ENCODE data around the gene QPCTL. TPM values are rescaled to one million over a fixed set of nuclear protein-coding genes. Genes with fewer than 3 reads are reported as not detected.

The QPCTL gene
- total RNA-seq, 6 experiments from 2014 or later = 17.6 to 31.5 (median 19.9) TPM

DNA sequence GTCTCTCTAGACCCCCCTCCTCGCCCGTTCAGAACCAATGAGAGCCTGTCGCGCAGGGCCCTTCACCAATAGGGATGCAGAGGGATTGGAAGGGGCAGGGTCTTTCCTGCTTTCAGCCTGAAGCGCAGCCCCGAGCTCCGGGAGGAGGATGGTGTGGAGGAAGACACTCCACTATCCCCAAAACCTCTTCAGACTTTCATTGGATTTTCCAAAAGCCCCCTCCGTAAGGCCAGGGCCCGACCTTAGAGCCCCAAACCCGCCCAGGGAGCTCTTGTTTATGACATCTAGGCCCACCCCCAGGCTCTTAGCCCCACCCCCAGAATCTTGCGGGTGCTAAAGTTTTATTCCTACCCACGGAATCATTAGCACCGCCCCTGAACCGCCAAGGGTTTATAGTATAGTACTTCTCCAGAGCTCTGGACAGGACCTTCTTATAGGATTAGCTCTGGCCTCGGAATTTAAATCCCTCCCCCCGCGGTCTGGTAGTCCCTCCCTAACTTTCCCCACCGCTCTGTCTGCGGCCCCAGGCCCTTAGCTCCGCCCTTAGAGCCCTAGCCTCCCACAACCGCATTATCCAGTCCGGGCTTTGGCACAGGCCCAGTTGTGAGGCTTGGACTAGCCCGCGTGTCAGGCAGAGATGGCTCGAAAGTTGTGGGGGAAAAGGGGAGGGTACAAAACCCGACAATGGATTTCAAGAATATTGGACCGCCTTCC lies 46.7 kb upstream of the QPCTL start:
- Mint-ChIP-seq H3K4me3 (peak overlapping the region; percentile 89), H3K4me1 (ENCODE audit: low read depth) (peaks cover 40% of the 10 kb centered on the region), H3K9me3 (peaks cover 6% of the 10 kb centered on the region; the same call in 1 of the 2 replicates), H3K36me3 (ENCODE audit: low read depth) (peaks cover 7% of the 10 kb centered on the region), H3K27me3 (ENCODE audit: insufficient read depth) (peaks cover 3% of the 10 kb centered on the region), H3K27ac (peak overlapping the region; percentile 65; the same call in 1 of the 2 replicates)
- TF ChIP-seq, protein P1, sequence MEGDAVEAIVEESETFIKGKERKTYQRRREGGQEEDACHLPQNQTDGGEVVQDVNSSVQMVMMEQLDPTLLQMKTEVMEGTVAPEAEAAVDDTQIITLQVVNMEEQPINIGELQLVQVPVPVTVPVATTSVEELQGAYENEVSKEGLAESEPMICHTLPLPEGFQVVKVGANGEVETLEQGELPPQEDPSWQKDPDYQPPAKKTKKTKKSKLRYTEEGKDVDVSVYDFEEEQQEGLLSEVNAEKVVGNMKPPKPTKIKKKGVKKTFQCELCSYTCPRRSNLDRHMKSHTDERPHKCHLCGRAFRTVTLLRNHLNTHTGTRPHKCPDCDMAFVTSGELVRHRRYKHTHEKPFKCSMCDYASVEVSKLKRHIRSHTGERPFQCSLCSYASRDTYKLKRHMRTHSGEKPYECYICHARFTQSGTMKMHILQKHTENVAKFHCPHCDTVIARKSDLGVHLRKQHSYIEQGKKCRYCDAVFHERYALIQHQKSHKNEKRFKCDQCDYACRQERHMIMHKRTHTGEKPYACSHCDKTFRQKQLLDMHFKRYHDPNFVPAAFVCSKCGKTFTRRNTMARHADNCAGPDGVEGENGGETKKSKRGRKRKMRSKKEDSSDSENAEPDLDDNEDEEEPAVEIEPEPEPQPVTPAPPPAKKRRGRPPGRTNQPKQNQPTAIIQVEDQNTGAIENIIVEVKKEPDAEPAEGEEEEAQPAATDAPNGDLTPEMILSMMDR (IDR thresholded peaks at IDR 0.05) = no peak
- DNase-seq = peak; percentile 71

- peaks cover under 1% of the 10 kb centered on the region; the same call in 1 of the 2 replicates for H3K9me3 Mint-ChIP-seq
- H3K27me3 Mint-ChIP-seq (ENCODE audit: insufficient read depth) = peaks cover 3% of the 10 kb centered on the region
- peak overlapping the region; percentile 65; the same call in 1 of the 2 replicates for H3K27ac Mint-ChIP-seq
- peaks cover 35% of the 10 kb centered on the region for H3K4me1 Mint-ChIP-seq (ENCODE audit: low read depth)
- peak overlapping the region; percentile 89 for H3K4me3 Mint-ChIP-seq
- TF ChIP-seq, protein P1 (IDR thresholded peaks at IDR 0.05) = no peak
- H3K36me3 Mint-ChIP-seq (ENCODE audit: low read depth) = peaks cover 2% of the 10 kb centered on the region
- DNase-seq = no peak
Observed at GRCh38 chr19:45646345-45646698, 46.1 kb upstream of the QPCTL start.

- Mint-ChIP-seq H3K27ac (no peak overlapping the region), H3K4me1 (ENCODE audit: low read depth) (peaks cover 8% of the 10 kb centered on the region), H3K4me3 (no peak overlapping the region), H3K36me3 (ENCODE audit: low read depth) (no peaks in the 10 kb centered on the region), H3K27me3 (ENCODE audit: insufficient read depth) (peaks cover 2% of the 10 kb centered on the region), H3K9me3 (no peaks in the 10 kb centered on the region)
- TF ChIP-seq, protein P1 (IDR thresholded peaks at IDR 0.05) = no peak
- DNase-seq = no peak
Observed at GRCh38 chr19:45650722-45651121, 41.7 kb upstream of the QPCTL start.

- H3K4me3 Mint-ChIP-seq = no peak overlapping the region
- no peaks in the 10 kb centered on the region for H3K36me3 Mint-ChIP-seq (ENCODE audit: low read depth)
- H3K27me3 Mint-ChIP-seq (ENCODE audit: insufficient read depth) = peaks cover 4% of the 10 kb centered on the region
- no peak overlapping the region for H3K27ac Mint-ChIP-seq
- TF ChIP-seq, protein P1 (IDR thresholded peaks at IDR 0.05) = no peak
- no peaks in the 10 kb centered on the region for H3K9me3 Mint-ChIP-seq
- no peaks in the 10 kb centered on the region for H3K4me1 Mint-ChIP-seq (ENCODE audit: low read depth)
- no peak for DNase-seq
Observed at GRCh38 chr19:45653634-45654033, 38.8 kb upstream of the QPCTL start.

DNA sequence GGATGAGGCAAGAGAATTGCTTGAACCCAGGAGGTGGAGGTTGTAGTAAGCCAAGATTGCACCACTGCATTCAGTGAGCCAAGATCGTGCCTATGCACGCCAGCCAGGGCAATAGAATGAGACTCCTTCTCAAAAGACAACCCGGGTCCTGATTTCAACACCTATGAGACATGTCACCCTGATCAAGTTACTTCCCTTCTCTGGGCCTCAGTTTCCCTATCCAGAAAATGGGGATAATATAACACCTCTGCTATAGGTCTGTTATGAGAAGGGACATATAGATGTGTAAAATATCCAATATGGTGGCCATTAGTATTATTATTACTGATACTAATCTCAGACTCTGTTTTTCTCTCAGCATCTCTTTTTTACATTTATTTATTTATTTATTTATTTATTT lies 37.4 kb upstream of the QPCTL start:
- DNase-seq = no peak
- TF ChIP-seq, protein P1 (IDR thresholded peaks at IDR 0.05) = no peak
- H3K27me3 Mint-ChIP-seq (ENCODE audit: insufficient read depth) = peaks cover 14% of the 10 kb centered on the region
- H3K9me3 Mint-ChIP-seq = no peaks in the 10 kb centered on the region
- H3K36me3 Mint-ChIP-seq (ENCODE audit: low read depth) = no peaks in the 10 kb centered on the region
- no peak overlapping the region for H3K4me3 Mint-ChIP-seq
- H3K4me1 Mint-ChIP-seq (ENCODE audit: low read depth) = no peaks in the 10 kb centered on the region
- no peak overlapping the region for H3K27ac Mint-ChIP-seq
